Karpas-422 (cell line): ENCODE measurements around the gene FAF2. TPM values are rescaled to one million over a fixed set of nuclear protein-coding genes. Genes with fewer than 3 reads are reported as not detected.

Source experiments
- DNase-seq: peaks from one replicate; pipeline ENCODE4 v3.0.0-alpha.2; 2015
- H2AFZ ChIP-seq: fragments of 200-600 bp; sonication (generic); 2 replicates; pipeline ENCODE4 v1.6.1; 2014; ENCODE audit warnings: antibody characterized with exemption, low read length, mixed read lengths
- H3K27ac ChIP-seq: fragments of 200-600 bp; sonication (generic); 2 replicates; pipeline ENCODE4 v1.5.1; 2014; ENCODE audit warnings: mild to moderate bottlenecking, low read length, moderate library complexity
- H3K27me3 ChIP-seq: fragments of 200-600 bp; sonication (generic); 2 replicates; pipeline ENCODE4 v1.6.1; 2014; ENCODE audit warnings: low read length, mixed read lengths
- H3K36me3 ChIP-seq: fragments of 200-600 bp; sonication (generic); 2 replicates; pipeline ENCODE4 v1.6.1; 2014; ENCODE audit warnings: low read length, mixed read lengths; ENCODE audit not compliant: insufficient read depth
- H3K4me1 ChIP-seq: fragments of 200-600 bp; sonication (generic); 2 replicates; pipeline ENCODE4 v1.6.1; 2014; ENCODE audit warnings: mild to moderate bottlenecking, low read length, mixed read lengths
- H3K4me2 ChIP-seq: fragments of 200-600 bp; sonication (generic); 2 replicates; pipeline ENCODE4 v1.6.1; 2014; ENCODE audit warnings: low read length, low read depth, mild to moderate bottlenecking; ENCODE audit not compliant: poor library complexity, severe bottlenecking
- H3K4me3 ChIP-seq: fragments of 200-600 bp; sonication (generic); 2 replicates; pipeline ENCODE4 v1.5.1; 2014; ENCODE audit warnings: mild to moderate bottlenecking, antibody characterized with exemption, low read length, mixed read lengths
- H3K79me2 ChIP-seq: fragments of 200-600 bp; sonication (generic); 2 replicates; pipeline ENCODE4 v1.6.1; 2014; ENCODE audit warnings: mild to moderate bottlenecking, low read length, mixed read lengths
- H3K9ac ChIP-seq: fragments of 200-600 bp; sonication (generic); 2 replicates; pipeline ENCODE4 v1.6.0; 2014; ENCODE audit warnings: low read length
- H3K9me2 ChIP-seq: fragments of 200-600 bp; sonication (generic), shearing (Covaris generic); replicated peaks from 2 replicates; pipeline ENCODE4 v1.6.0; 2014; ENCODE audit warnings: mild to moderate bottlenecking, low read length, moderate library complexity; ENCODE audit not compliant: insufficient read depth
- H3K9me3 ChIP-seq: fragments of 300-700, 200-600 bp; sonication (generic); 2 replicates; pipeline ENCODE4 v1.6.1; 2014; ENCODE audit warnings: low read length, mixed read lengths
- H4K20me1 ChIP-seq: fragments of 200-600 bp; sonication (generic); 2 replicates; pipeline ENCODE4 v1.6.1; 2014; ENCODE audit warnings: mild to moderate bottlenecking, antibody characterized with exemption, low read length, low read depth; ENCODE audit not compliant: insufficient read depth
- total RNA-seq: library from RNA; depleted of rRNA; stranded (reverse); fragments of >200 nt; shearing (Covaris generic); gene quantifications from 2 replicates; pipeline ENCODE4 v1.2.3, GENCODE V29; 2014; ENCODE audit warnings: low replicate concordance

FAF2 gene
- total RNA-seq, 1 experiment from 2014 or later = 37.5 TPM

- Histone ChIP-seq H4K20me1 (peaks cover 34% of the 10 kb centered on the region), H3K27ac (0 out of 2 replicates have a peak overlapping the region, but pooled peaks have one; percentile 88), H3K9me2 (no peaks in the 10 kb centered on the region), H3K27me3 (no peaks in the 10 kb centered on the region), H3K36me3 (peaks cover 26% of the 10 kb centered on the region), H2AFZ (no peak overlapping the region), H3K9me3 (no peaks in the 10 kb centered on the region), H3K4me1 (peaks cover 44% of the 10 kb centered on the region), H3K9ac (peak overlapping the region; percentile 100), H3K79me2 (peaks cover 44% of the 10 kb centered on the region), H3K4me3 (peak overlapping the region; percentile 93; the same call in 1 of the 2 replicates), H3K4me2 (peak overlapping the region; percentile 96)
- peak; percentile 50 for DNase-seq
Observed at GRCh38 chr5:176533894-176534611, 85.9 kb downstream of the FAF2 start.

DNA sequence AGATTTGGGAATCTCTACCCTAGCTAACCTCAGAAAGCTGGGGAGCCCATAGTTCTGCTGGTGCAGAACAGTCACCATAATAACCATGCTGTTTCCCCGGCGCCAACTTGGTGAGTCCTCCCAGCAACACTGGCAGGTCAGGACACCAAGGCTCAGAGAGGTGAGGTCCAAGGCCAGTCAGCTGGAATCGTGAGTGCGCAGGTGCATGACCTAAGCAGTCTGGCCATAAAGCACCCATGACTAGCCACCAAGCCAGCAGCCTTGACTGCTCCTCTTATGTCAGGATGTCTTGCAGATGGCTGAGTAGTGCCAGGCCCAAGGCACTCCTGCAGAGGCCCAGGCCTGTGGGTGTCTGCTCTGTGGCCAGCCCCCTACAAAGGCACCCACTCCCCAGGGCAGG, 86.5 kb downstream of the FAF2 start:
- peak; percentile 40 for DNase-seq
- H3K36me3 ChIP-seq = peaks cover 23% of the 10 kb centered on the region
- peaks cover 44% of the 10 kb centered on the region for H3K79me2 ChIP-seq
- peaks cover 33% of the 10 kb centered on the region for H4K20me1 ChIP-seq
- H3K9ac ChIP-seq = peak overlapping the region; percentile 100
- peak overlapping the region; percentile 88; the same call in 1 of the 2 replicates for H3K27ac ChIP-seq
- no peak overlapping the region for H2AFZ ChIP-seq
- peak overlapping the region; percentile 93; the same call in 1 of the 2 replicates for H3K4me3 ChIP-seq
- H3K9me2 ChIP-seq = no peaks in the 10 kb centered on the region
- H3K9me3 ChIP-seq = no peaks in the 10 kb centered on the region
- H3K4me2 ChIP-seq = peak overlapping the region; percentile 96
- H3K4me1 ChIP-seq = peaks cover 48% of the 10 kb centered on the region
- no peaks in the 10 kb centered on the region for H3K27me3 ChIP-seq

GRCh38 chr5:176535101-176535663, 87.0 kb downstream of the FAF2 start:
- no peaks in the 10 kb centered on the region for H3K9me2 ChIP-seq
- H3K79me2 ChIP-seq = peaks cover 44% of the 10 kb centered on the region
- DNase-seq = peak; percentile 80
- H3K36me3 ChIP-seq = peaks cover 23% of the 10 kb centered on the region
- no peaks in the 10 kb centered on the region for H3K27me3 ChIP-seq
- H3K4me2 ChIP-seq = peak overlapping the region; percentile 96
- no peaks in the 10 kb centered on the region for H3K9me3 ChIP-seq
- H3K4me1 ChIP-seq = peaks cover 54% of the 10 kb centered on the region
- peak overlapping the region; percentile 93 for H3K4me3 ChIP-seq
- peak overlapping the region; percentile 88 for H3K27ac ChIP-seq
- peaks cover 32% of the 10 kb centered on the region for H4K20me1 ChIP-seq
- no peak overlapping the region for H2AFZ ChIP-seq
- H3K9ac ChIP-seq = peak overlapping the region; percentile 100

DNA sequence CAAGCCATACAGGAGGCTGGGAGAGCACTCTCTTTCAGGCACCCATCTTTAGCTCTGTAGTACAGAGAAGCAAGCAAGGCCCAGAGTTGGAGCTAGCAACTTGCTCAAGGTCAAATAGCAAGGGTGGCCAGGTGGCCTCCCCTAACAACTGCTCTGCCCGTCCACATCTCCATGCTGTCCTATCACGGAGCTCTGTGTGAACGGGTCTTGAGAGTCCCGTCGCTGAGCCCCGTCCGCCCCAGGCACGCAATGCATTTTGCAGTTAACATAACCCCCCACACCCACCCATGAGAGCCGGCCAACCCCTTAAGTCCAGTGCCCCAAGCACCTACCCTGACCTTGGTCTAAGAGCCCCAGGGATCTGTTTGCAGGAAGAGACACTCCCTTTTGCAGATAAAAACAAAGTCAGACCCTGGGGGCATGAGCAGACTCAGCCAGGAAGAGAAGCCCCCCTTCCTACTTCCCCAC, 87.5 kb downstream of the FAF2 start:
- H3K9ac ChIP-seq = peak overlapping the region; percentile 100
- peak; percentile 61 for DNase-seq
- H4K20me1 ChIP-seq = peaks cover 32% of the 10 kb centered on the region

DNA sequence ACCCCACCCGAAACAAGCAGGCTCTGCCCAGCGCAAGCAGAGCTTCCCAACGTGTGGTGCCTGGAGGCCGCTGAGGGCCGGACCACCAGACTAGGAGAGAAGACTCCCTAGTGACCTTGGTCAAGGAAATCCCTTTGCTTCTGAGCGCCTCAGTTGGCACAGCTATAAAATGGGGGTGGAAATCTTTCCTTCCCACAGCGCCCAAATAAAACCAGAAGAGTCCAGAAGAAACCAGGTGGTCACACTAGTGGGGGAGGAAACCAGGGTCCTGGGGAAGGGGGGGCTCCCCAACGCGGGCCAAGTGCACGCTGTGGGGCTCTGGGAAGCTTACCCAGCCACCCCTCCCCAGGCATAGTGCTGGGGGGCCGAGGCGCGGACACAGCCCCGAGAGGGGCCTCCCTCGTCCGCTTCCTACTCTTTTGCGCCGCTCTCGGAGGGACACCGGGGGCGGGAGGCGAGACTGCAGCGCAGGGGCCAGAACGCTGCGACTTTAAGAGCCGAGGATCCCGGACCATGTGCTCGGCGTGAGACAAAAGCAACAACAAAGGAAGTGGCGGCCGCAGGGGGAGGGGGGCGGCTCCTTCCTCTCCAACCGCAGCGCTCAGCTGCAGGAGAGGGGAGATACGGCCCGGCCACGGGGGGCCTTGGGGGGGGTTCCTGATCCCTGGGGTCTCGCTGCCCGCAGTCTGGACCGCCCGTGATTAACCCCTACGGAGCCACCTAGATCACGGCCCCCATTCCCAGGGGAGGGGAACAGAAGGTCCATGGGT, 88.1 kb downstream of the FAF2 start:
- Histone ChIP-seq H4K20me1 (peaks cover 32% of the 10 kb centered on the region), H3K27ac (peak overlapping the region; percentile 88), H3K9me3 (no peaks in the 10 kb centered on the region), H3K27me3 (no peaks in the 10 kb centered on the region), H2AFZ (no peak overlapping the region), H3K4me2 (peak overlapping the region; percentile 96), H3K36me3 (peaks cover 18% of the 10 kb centered on the region; the same call in 1 of the 2 replicates), H3K79me2 (peaks cover 50% of the 10 kb centered on the region), H3K9me2 (no peaks in the 10 kb centered on the region), H3K9ac (peak overlapping the region; percentile 100), H3K4me1 (peaks cover 61% of the 10 kb centered on the region), H3K4me3 (peak overlapping the region; percentile 93)
- peak; percentile 91 for DNase-seq

More for the DNA sequence above, 87.5 kb downstream of the FAF2 start:
- Histone ChIP-seq H2AFZ (no peak overlapping the region), H3K36me3 (peaks cover 23% of the 10 kb centered on the region), H3K4me2 (peak overlapping the region; percentile 96), H3K79me2 (peaks cover 44% of the 10 kb centered on the region), H3K27me3 (no peaks in the 10 kb centered on the region), H3K4me1 (peaks cover 57% of the 10 kb centered on the region), H3K27ac (peak overlapping the region; percentile 88), H3K4me3 (peak overlapping the region; percentile 93), H3K9me2 (no peaks in the 10 kb centered on the region), H3K9me3 (no peaks in the 10 kb centered on the region)

DNA sequence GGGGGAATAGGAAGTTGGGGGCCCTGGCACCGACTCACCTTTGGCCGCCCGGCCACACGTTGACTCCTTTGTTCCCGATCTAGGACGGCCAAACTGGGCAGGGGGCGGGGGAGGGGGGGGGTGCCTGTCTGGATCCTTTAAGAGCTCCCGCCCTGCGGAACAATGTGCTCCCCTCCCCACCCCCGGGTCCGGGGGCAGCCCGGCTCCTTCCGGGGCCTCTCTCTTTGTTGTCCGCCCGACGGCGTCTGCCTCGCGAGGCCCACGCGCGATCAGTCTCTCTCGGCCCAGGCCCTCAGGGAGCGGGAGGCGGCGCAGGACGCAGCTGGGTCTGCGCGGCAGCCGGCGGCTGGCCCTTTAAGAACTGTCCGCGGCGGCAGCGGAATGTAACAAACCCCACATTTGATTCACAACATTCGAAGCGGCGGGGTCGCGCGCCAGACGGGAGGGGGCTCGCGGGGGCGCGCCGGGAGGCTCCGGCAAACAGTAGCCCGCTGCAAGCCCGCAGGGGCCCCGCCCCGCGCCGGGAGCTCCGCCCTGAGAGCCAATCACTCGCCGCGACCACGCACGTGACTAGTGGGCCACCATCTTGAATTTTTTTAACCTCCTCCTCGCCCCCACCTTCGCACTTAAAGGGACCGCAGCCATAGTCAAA, 88.8 kb downstream of the FAF2 start, which contains the start of gene RNF44:
Gene RNF44 (minus strand): TSS at position 501 of the 652 bp plus-strand sequence. CDS start 4,930 bp downstream, outside the sequence.
- peak within 1 kb of the TSS; percentile 61; the same call in 1 of the 2 replicates for H2AFZ ChIP-seq

GRCh38 chr5:176537554-176538229, 89.5 kb downstream of the FAF2 start:
- Histone ChIP-seq H3K79me2 (peaks cover 49% of the 10 kb centered on the region), H3K9me3 (no peaks in the 10 kb centered on the region), H3K4me2 (peak overlapping the region; percentile 96), H2AFZ (peak overlapping the region; percentile 61; the same call in 1 of the 2 replicates), H3K27me3 (no peaks in the 10 kb centered on the region), H3K4me3 (peak overlapping the region; percentile 93), H3K36me3 (peaks cover 13% of the 10 kb centered on the region; the same call in 1 of the 2 replicates), H3K9ac (peak overlapping the region; percentile 86), H3K27ac (peak overlapping the region; percentile 79), H3K4me1 (peaks cover 74% of the 10 kb centered on the region), H4K20me1 (peaks cover 22% of the 10 kb centered on the region), H3K9me2 (no peaks in the 10 kb centered on the region)
- DNase-seq = peak; percentile 99

More for the DNA sequence above, 88.8 kb downstream of the FAF2 start, which contains the start of gene RNF44:
- no peaks in the 10 kb centered on the region for H3K9me2 ChIP-seq
- H3K4me1 ChIP-seq = peaks cover 67% of the 10 kb centered on the region
- H3K27me3 ChIP-seq = no peaks in the 10 kb centered on the region
- DNase-seq = peak; percentile 98
- peaks cover 13% of the 10 kb centered on the region; the same call in 1 of the 2 replicates for H3K36me3 ChIP-seq
- peak within 1 kb of the TSS; percentile 96 for H3K4me2 ChIP-seq
- H3K9me3 ChIP-seq = no peaks in the 10 kb centered on the region
- H3K4me3 ChIP-seq = peak within 1 kb of the TSS; percentile 93
- peak within 1 kb of the TSS; percentile 100 for H3K9ac ChIP-seq
- H4K20me1 ChIP-seq = peaks cover 25% of the 10 kb centered on the region
- peak within 1 kb of the TSS; percentile 88 for H3K27ac ChIP-seq
- H3K79me2 ChIP-seq = peaks cover 50% of the 10 kb centered on the region
